Hippocampal formation (tissue), 2 donors: ENCODE results near the gene FAM89B.

Experiments used
- DNase-seq, 2 donors: peaks; one replicate each; lab custom pipeline; 2025; lab: John Stamatoyannopoulos, UW

The FAM89B gene

DNA sequence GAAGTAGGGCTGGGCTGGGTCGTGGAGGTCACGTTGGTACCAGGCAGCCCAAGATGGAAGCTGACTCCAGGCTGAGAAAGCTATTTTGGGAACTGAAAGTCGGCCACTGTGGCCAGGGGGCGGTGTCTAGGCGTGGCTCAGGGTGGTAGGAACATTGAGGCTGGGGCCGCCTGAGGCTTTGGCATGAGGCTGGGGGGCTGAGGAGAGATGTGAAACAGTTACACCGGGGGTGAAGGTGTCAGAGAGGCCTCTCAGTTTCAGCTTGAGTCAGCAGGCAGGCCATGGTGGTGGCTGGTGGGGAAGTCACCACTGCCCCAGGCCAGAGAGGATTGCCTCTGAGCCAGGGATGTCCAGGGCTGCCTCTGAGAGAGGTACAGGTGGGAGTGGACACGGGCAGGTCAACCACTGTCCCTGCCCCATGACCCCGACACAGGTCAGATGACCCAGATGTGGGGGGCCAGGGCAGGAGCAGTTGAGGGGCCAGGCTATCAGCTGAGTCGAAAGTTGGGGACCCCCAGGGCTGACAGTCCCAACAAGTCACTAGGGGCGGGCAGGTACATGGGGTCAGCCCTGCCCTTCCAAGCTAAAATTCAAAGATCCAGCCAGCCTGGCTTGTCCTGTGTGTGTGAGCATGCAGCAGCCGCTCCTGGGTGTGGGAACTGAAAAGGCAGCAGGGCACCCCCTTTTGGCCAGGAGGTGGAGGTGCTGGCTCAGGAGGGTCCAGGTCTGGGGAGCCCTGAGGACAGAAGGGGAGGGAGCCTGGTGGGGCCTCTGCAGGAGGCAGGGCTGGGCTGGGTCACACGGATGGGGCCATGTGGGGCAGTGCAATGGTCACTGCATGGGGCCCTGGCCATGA, 16.1 kb downstream of the FAM89B start:
- DNase-seq: no peak

DNA sequence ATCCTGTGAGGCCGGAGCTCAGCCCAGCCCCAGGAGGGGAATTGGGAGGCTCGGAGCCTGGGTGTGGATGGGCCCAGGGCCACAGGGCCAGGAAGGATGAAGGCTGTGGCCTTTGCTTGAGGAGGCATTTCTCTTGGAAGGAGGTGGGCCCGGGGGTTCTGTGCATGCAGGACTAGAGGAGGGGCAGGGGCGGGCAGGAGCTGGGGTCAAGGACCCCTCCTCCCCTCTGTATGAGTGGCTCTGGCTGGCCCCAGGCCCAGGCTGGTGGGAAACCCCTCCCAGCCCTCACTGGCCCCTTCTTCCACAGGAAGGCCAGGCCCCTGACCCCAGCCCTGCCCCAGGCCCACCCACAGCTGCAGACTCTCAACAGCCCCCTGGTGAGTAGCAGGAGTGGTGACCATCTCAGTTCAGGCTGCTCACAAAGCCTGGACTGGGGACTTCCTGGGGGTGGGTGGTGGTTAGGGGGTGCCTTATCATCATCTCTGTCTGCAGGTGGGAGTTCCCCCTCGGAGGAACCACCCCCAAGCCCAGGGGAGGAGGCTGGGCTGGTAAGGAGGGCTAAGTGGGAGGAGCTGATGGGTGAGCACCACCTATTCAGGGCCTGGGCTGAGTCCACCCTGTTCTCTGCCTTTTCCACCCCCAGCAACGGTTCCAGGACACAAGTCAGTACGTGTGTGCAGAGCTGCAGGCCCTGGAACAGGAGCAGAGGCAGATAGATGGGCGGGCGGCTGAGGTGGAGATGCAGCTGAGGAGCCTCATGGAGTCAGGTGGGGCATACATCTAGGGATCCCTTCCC, 17.3 kb downstream of the FAM89B start:
- DNase-seq: no peak

DNA sequence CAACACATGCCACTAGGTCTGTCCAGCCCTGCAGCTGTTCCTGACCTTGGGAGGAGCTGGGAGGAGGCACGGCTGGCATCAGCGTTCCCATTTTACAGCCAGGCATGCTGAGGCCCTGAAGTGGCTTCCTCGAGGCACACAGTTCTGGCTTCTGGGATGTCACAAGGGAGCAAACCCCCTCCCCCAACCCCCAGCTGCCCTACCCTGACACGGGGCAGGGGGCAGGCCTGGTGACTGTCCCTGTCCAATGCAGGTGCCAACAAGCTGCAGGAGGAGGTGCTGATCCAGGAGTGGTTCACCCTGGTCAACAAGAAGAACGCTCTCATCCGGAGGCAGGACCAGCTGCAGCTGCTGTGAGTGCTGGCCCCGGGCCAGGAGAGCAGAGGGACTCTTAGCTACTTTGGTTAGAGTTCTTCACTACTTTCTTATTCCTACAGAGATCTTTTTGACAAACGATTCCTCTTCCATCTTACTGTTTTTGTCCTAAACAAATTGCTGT, 18.0 kb downstream of the FAM89B start:
- DNase-seq: no peak

DNA sequence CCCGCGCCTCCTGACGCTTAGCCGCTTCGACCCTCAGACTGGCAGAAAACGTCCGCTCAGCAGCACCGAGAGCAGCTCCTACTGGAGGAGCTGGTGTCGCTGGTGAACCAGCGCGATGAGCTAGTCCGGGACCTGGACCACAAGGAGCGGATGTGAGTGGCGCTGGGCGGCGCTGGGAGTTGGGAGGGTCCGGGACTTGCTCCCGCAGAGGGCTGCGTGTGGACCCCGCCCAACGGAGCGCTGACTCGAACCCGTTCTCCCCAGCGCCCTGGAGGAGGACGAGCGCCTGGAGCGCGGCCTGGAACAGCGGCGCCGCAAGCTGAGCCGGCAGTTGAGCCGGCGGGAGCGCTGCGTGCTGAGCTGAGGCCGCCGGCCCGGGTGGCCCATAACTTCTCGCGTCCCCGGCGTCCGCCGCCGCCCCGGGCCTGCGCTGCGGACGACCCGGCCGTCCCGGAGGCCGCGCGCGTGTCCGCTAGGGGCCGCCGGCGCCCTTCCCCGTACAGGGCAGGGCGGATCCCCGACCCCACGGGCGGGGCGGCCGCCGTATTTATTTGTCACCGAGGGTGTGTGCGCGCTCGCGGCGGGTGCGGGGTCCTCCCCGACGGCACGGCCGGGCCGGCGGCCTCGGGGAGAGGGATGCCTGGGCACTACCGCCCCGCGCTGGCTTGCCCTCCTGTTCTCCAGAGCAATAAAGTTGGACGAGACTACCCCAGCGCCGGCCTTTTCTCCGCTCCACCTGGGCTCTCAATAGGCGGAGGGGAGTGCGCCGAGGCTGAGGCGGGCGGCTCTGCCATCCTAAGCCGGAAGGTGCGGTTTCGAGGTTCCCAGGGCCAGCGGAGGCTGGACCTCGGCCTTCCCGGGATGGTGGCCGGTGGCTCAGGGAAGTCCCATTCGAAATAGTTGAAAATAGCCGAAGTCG, 19.9 kb downstream of the FAM89B start:
- DNase-seq: no peak

DNA sequence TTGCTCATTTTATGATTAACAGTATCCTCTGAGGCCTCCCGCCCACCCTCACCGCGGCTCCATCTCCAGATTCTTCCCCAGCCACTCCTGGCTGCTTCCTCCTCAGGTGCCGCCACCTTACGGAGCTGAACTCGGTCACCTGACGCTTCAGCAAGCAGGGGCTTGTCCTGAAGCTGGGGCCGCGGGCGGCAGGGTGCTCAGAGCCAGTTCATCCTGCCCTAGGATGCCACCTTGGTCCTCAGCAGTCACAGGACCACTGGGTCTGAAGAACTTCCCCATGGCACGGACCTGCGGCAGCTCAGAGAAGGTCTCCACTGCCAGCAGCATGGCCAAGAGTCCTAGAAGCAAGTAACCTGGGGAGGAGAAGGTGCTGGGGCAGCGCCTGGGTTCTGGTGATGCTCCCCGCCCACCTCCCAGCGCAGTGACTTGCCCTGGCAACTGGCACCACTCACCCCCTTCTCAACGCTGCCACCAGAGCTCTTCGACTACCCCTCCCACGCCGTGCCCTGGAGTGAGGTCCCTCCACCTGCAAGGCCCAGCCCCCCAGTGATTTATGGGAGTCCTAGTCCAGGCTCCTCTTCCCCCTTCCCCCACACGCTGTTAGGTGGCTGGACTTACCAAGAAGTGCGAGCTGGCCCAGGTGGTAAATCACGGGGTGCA, 20.6 kb downstream of the FAM89B start:
- DNase-seq: no peak

DNA sequence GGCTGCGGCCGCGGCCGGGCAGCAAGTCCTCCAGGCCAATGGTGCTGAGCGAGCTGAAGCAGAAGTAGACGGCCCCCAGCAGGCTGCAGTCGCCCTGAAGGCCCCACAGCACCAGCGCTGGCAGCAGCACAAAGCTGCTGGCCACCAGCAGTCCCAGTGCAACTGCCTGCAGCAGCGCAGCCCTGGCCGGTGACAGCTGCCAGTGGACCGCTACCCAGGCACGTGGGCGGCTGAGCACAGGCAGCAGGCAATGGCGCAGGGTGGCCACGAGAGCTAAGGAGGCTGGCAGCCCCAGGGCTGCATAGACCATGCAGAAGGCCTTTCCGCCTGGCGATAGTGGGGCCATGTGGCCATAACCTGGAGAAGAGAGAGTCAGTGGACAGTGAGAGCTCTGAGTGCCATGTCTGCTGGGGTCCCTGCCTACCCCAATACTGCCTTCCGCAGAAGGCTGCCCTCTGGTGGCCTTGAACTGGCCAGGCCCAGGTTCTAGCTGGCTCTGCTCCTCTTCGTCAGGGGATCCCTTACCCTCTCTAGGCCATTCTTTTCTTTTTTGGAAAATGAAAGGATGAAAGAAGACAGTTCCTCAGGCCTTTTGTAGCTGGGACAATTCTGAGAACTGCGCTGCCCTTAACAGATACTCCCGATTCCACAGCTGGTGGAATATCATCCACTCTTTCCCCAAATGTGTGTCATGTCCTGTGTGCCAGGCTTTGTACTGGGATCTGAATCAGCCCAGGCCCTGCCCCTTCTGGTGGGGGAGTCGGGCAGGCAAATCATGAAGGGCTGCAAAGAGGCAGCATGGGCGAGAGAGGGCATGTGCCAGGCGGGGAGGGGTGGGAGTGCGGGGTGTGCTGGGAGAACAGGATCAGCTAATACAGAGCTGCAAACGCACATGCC, 21.4 kb downstream of the FAM89B start:
- DNase-seq: peak; percentile 60 to 76

DNA sequence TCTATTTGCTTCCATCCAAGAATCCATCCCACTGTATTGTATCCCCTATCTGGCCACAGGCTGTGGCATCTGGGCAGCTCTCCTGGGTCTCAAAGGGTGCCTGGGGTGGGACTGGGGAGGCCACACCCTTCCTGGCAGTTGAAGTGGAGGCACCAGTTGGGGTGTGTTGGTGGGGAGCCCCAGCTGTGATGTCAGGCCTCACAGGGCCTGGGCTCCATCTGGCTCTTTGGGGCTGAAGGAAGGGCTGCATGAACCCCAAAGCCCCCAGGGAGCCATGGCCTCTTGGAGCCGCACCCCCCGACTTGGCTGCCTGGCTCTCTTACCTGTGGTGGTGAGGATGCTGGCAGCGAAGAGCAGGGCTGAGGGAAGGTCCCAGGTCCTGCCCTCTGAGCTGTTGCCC, 22.8 kb downstream of the FAM89B start:
- DNase-seq: no peak

DNA sequence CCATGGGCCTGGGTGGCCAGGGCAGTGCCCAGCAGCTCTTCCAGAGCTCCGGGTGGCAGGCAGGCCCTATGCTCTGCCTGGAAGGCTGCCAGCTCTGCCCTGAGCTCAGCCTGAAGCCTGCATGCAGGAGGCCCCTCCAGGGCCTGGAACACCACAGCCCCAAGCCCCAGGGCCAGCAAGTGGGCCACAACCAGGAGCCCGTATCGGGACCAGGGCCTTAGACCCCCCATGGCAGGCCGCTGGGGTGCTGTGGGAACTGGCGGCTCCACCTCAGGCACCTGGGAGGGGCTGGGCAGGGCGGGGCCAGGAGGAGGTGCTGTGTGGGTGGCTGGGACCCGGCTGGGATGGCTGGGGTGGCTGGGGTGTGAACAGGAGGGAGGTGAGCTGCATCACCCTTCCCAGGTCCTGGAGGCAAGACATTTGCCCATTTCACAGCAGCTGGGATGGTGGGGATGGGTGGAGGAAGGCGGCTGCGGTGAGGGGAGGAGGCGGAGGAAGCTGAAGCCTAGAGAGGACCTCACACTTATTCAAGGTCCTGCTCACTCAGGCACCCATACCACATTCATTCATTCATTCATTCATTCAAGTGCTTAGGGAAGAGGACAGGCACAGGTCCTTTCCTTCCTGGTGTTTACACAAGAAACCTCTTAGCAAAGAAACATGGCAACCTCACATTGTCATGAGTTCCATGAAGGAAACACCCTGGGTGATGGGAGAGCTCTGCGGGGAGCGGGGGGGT, 23.4 kb downstream of the FAM89B start, which contains the start of gene KCNK7:
Gene KCNK7, minus strand, starts transcription at position 258 of the 739 bp plus-strand sequence. Its CDS starts 28 bp downstream, at position 230.
- no peak for DNase-seq

DNA sequence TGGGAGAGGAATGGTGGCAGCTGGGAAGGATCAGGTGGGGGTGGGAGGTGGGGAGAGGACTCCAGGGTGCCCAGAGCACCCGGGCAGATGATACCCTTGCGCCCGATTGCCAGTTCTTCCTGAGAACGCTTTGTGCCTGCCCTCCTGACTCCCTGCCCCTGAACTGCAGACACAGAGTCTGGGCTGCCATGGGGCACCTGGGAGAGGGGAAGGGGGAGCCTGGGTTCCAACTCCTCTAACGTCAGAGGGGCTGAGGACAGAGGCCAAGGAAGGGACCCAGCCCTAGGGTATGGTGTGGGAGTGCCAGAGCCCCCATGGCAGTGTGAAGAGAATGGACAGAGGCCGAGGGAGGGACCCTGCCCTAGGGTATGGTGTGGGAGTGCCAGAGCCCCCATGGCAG, 24.2 kb downstream of the FAM89B start:
- no peak for DNase-seq

DNA sequence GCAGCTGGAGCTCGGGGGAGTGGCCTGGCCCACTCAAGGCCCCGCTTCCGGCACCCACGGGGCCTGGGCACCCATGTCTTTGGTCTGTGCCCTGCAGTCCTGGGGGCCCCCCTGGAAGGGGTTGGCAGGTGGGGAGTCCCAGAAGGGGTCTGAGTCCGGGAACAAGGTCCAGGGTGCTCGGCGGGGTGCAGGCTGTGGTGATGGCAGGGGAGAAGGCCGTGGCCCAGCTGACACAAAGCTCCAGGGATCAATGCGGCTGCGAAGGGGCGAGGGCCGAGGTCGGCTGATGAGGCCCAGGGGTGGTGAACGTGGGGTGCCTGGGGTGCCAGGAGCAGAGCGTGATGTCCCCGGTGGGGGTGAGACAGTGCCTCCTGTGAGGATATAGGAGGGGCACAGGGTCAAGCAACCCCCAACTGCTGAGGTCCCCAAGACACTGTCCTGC, 25.9 kb downstream of the FAM89B start:
- no peak for DNase-seq

DNA sequence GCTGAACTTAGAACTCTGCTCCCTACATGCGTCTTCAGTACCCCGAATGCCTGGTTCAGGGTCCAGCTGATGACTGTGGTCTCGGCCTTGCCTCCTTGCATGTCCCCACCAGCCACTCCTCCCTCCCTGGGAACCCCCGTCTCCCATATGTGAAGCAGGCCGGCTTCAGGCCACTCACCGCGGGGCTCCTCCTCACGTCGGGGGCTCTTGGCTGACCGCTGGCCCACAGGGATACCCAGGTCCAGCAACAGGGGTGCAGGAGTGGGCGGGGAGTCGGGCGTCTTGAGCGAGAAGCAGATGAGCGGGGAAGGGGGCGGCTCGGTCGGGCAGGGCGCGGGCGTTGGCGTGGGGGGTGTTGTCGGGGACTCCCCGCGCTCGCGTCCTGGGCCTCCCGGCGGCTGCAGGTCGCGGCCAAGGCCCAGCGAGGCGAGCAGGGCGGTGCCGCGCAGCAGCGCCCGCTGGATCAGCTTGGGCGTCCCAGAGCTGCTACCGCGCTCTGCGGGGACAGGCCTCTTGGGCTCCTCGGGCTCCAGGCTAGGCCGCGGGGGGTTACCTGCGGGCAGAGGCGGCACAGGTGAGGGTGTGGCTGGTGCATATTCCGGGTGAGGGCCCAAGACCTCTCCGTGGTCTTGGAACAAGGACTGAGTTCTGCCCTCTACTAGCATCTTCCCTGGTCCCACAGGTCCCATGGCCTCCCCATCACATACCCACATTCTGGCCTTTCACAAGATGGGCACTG, 27.0 kb downstream of the FAM89B start:
- DNase-seq: no peak

DNA sequence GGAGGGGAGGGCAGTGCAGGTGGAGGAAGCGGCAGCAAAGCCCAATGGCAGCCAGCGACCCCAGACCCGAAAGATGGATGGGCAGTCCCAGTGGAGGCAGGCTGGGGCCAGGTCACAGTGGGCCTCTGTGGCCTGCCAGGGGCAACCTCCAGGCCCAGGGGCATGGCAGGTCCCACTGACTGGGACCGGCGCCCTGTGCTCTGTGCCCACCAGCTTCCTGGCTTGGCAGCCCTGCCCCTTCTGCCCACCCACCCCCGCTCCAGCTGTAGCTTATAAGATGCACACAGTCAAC, 27.6 kb downstream of the FAM89B start:
- no peak for DNase-seq

DNA sequence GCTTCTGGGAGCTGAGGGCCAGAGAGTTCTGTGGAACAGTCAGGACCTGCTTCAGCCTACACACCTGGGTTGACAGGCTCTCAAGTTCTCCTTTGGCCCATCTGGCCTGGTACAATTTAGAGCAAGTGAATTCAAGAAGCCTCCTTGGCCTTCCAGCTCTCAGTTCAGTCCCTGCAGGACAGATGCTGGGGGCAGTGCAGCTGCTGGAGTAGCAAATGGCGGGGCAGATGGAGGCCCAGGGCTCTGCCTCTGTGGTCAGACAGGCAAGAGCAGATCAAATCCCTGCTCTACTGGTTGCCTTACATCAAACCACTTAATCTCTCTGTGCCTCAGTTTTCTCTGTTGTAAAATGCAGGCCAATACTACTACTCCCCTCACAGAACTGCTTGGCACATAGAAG, 31.9 kb downstream of the FAM89B start:
- DNase-seq: no peak

DNA sequence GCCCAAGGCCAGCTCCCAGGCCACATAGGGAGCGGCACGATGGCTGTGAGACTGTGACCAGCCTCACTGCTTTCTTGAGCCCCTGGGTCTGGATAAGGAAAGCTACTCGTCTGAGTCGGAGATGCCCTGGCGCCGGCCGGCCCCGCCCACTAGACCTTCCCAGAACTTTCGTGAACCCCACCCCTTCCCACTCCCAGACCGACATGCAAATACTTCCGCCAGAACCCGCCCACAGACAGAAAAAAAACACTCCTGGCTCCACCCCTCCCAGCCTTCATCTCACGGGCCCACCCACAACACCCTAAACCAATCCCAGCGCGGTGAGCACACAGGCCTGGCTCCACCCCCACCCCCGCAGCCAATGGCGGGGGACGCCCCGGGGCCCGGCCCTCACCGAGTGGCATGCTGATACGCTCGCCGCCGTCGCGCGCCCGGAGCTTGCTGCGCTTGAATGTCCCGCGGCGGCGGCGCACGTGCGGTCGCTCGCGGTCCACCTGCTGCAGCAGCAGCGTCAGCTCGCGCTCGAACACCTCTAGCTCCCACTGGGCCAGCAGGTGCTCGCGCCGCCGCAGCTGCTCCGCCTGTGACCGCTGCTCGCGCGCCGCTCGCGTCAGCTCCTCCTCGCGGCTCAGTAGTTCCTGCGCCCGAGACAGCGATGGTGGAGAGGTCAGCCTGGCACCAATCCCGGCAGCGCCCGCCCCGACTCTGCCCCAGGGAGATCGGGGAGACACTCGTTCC, 34.7 kb downstream of the FAM89B start:
- DNase-seq: peak; percentile 91 to 92

DNA sequence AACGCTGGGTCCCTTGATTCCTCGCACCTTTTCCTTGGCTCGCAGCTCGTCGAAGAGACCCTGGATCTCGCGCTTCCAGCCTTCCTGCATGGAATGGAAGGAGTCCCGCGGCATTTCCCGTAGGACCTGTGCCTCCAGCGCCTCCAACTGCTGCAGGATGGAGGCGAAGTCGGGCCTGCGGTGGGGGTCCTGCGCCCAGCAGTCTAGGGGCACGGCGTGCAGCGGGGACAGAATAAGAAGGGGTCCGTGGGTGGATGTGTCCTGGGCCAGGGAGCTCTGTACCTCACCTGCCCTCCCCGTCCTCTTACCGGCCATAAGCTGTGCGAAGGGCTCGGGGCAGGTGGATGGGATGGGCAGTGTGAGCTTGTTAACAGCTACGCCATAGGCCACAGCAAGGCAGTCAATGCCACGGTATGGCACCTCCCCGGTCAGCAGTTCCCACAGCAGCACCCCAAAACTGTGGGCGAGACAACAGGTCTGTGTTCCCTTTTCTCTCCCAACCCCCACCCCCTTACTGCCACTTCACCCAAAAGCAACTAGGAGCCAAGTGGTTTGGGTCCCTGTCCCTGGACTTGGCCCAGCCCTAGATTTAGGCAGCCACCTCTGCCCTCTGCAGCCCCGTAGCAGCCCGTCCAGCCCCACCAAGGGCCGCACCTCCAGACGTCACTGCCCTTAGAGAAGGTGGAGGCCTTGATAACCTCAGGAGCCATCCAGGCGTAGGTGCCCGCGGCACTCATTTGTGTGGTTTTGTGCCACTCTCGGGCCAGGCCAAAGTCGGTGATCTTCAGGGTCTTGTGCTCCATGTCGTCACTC, 35.5 kb downstream of the FAM89B start:
- DNase-seq: no peak

DNA sequence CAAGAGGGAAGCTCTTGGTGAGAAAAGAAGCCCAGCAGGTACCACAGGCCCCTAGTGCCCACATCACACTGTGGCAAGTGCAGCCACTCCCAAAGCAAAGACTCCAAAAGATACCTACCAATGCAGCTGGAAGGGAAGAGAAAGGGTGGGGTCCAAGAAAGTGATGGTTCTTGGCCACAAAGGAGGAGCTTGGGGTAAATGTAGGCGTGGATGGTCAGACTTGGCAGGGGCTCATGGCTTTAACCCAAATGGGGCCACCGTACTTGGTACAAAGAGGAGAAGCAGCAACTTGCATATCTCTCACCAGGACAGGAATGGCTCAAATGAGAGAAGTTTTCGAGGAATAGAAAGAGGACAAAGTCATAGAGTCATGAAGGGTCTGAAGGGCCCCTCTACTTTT, 36.9 kb downstream of the FAM89B start:
- no peak for DNase-seq

DNA sequence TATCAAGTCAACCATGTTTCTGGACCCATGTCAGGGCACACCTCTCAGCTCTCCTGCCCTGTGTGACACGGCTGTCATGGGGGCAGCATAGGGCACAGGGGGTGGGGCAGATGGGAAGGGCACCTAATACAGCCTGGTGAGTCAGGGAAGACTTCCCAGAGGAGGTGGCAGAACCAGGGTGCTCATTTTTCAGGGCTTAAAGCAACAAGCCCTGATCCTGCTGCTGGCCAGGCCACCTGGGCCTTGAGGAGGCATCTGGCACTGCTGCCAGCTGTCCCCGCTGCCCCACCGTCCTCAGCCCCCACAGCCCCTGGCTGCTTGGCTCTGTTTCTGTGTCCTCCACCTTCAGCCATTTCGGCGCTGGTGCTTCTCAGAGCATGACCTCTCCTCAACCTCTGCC, 37.3 kb downstream of the FAM89B start:
- DNase-seq: no peak
